Measurements from ENCODE around the gene SEPTIN2.

SEPTIN2 gene

GRCh38 chr2:241354668-241355658 is 39.2 kb downstream of the SEPTIN2 start:
- no peak for TF ChIP-seq CTCF (IDR thresholded peaks at IDR 0.05; ENCODE audit: low read depth, low read length)
- H3K4me3 ChIP-seq (ENCODE audit: low read depth, low read length): no peak overlapping the region

GRCh38 chr2:241355983-241356870 is 40.5 kb downstream of the SEPTIN2 start, which contains the start of gene FARP2:
Gene FARP2, plus strand, starts transcription at chr2:241356285. Its CDS starts 16,823 bp downstream, at chr2:241373108.
- TF ChIP-seq CTCF (IDR thresholded peaks at IDR 0.05; ENCODE audit: low read depth, low read length): no peak
- H3K4me3 ChIP-seq (ENCODE audit: low read depth, low read length): peak within 1 kb of the TSS; percentile 86

- peak overlapping the region; percentile 86 for H3K4me3 ChIP-seq (ENCODE audit: low read depth, low read length)
- TF ChIP-seq CTCF (IDR thresholded peaks at IDR 0.05; ENCODE audit: low read depth, low read length): no peak
These were observed 41.1 kb downstream of the SEPTIN2 start for GRCh38 chr2:241356871-241357260.

GRCh38 chr2:241357531-241357930 is 41.8 kb downstream of the SEPTIN2 start:
- TF ChIP-seq CTCF (IDR thresholded peaks at IDR 0.05; ENCODE audit: low read depth, low read length): no peak
- H3K4me3 ChIP-seq (ENCODE audit: low read depth, low read length): peak overlapping the region; percentile 86

GRCh38 chr2:241358470-241358869 is 42.7 kb downstream of the SEPTIN2 start:
- TF ChIP-seq CTCF (IDR thresholded peaks at IDR 0.05; ENCODE audit: low read depth, low read length): no peak
- H3K4me3 ChIP-seq (ENCODE audit: low read depth, low read length): no peak overlapping the region

- TF ChIP-seq CTCF (IDR thresholded peaks at IDR 0.05; ENCODE audit: low read depth, low read length): no peak
- no peak overlapping the region for H3K4me3 ChIP-seq (ENCODE audit: low read depth, low read length)
These were observed 43.8 kb downstream of the SEPTIN2 start for GRCh38 chr2:241359481-241360045.

Measured in WI38 (cell line).